Measurements from ENCODE around the gene CARD9. TPM values are rescaled to one million over a fixed set of nuclear protein-coding genes. Genes with fewer than 3 reads are reported as not detected.
"Not testable (repeated sequence)": the region's sequence is repeated elsewhere in the genome, so short reads cannot be mapped to it uniquely, and the experiment has no call there.

CARD9 gene
- total RNA-seq, 3 donors from 2014 or later (not counting 1 experiment from before 2014, with no cell fraction given): 1.6 to 4.2 (median 4.0) TPM

GRCh38 chr9:136410500-136411287 is 37.2 kb upstream of the CARD9 start, which contains the start of the genes ENTR1 and PMPCA:
Gene ENTR1 (minus strand): TSS chr9:136410614. CDS start chr9:136410397, 217 bp downstream.
Gene PMPCA (plus strand): TSS chr9:136410658. CDS start chr9:136410669, 11 bp downstream.
- WGBS (ENCODE audit: insufficient coverage): under 1% methylated on average over 83 of the region's 83 CpGs

GRCh38 chr9:136409557-136410455 is 36.3 kb upstream of the CARD9 start:
- TF ChIP-seq CTCF (IDR thresholded peaks at IDR 0.05): no peak
- ATAC-seq (peak; percentile 20 to 43 (median 22)), DNase-seq (peak in 1 of 2 donors; percentile 61)
- Mint-ChIP-seq H3K4me3 (peak overlapping the region; percentile 93), H3K4me1 (peaks cover 22 to 41% of the 10 kb centered on the region in 2 donors), H3K9me3 (no peaks in the 10 kb centered on the region), H3K27me3 (ENCODE audit: low read depth in 2 of 2) (no peaks in the 10 kb centered on the region), H3K36me3 (no peaks in the 10 kb centered on the region), H3K27ac (peak overlapping the region; percentile 88 to 92)
- peak overlapping the region; percentile 59 for H3K27ac ChIP-seq (ENCODE audit: low read length)
- peaks cover 37% of the 10 kb centered on the region for H3K36me3 ChIP-seq (ENCODE audit: control insufficient read depth, insufficient read depth, low read length)
- intact Hi-C loops (cut with micrococcal nuclease): loop anchor here (1.0 to 10.0 kb wide), 2 partner anchors 10 to 95 kb away; partner anchors contain the start of gene SNAPC4
- peak overlapping the region; percentile 64 for H3K4me3 ChIP-seq (ENCODE audit: low read length)
- H3K9me3 ChIP-seq (ENCODE audit: control insufficient read depth, insufficient read depth, low read length): no peaks in the 10 kb centered on the region
- no peaks in the 10 kb centered on the region for H3K27me3 ChIP-seq (ENCODE audit: control insufficient read depth, insufficient read depth, low read length)
- peaks cover 43% of the 10 kb centered on the region for H3K4me1 ChIP-seq (ENCODE audit: control insufficient read depth, insufficient read depth, low read length)
- 10% methylated on average over 71 of the region's 71 CpGs for WGBS (ENCODE audit: insufficient coverage)

More at GRCh38 chr9:136410500-136411287, 37.2 kb upstream of the CARD9 start, which contains the start of the genes ENTR1 and PMPCA:
- ATAC-seq: peak; percentile 92 to 94 (median 93)
- Histone ChIP-seq H3K4me1 (ENCODE audit: control insufficient read depth, insufficient read depth, low read length) (peaks cover 34% of the 10 kb centered on the region), H3K27ac (ENCODE audit: low read length) (peak within 1 kb of the TSS; percentile 90), H3K4me3 (ENCODE audit: low read length) (peak within 1 kb of the TSS; percentile 95), H3K36me3 (ENCODE audit: control insufficient read depth, insufficient read depth, low read length) (peaks cover 32% of the 10 kb centered on the region), H3K27me3 (ENCODE audit: control insufficient read depth, insufficient read depth, low read length) (no peaks in the 10 kb centered on the region), H3K9me3 (ENCODE audit: control insufficient read depth, insufficient read depth, low read length) (no peaks in the 10 kb centered on the region)
- intact Hi-C loops (cut with micrococcal nuclease): loop anchor here (1.0 kb wide), 1 partner anchor 10 kb away; the partner anchor contains the start of gene SNAPC4
- no peaks in the 10 kb centered on the region for H3K36me3 Mint-ChIP-seq
- peak within 1 kb of the TSS; percentile 88 to 92 for H3K27ac Mint-ChIP-seq
- peaks cover 20 to 38% of the 10 kb centered on the region in 2 donors for H3K4me1 Mint-ChIP-seq
- peak; percentile 95 to 97 for DNase-seq
- no peaks in the 10 kb centered on the region for H3K9me3 Mint-ChIP-seq
- peak within 1 kb of the TSS; percentile 93 for H3K4me3 Mint-ChIP-seq
- TF ChIP-seq CTCF (IDR thresholded peaks at IDR 0.05): no peak
- H3K27me3 Mint-ChIP-seq (ENCODE audit: low read depth in 2 of 2): no peaks in the 10 kb centered on the region

- TF ChIP-seq CTCF (IDR thresholded peaks at IDR 0.05): no peak
- WGBS (ENCODE audit: insufficient coverage): 84% methylated on average over 7 of the region's 7 CpGs
- Mint-ChIP-seq H3K36me3 (no peaks in the 10 kb centered on the region), H3K27ac (no peak overlapping the region), H3K4me1 (peaks cover 31 to 42% of the 10 kb centered on the region in 2 donors), H3K9me3 (no peaks in the 10 kb centered on the region), H3K27me3 (ENCODE audit: low read depth in 2 of 2) (no peaks in the 10 kb centered on the region), H3K4me3 (peak overlapping the region; percentile 42)
- no peak for DNase-seq
- no peak for ATAC-seq
- H3K9me3 ChIP-seq (ENCODE audit: control insufficient read depth, insufficient read depth, low read length): no peaks in the 10 kb centered on the region
- H3K27me3 ChIP-seq (ENCODE audit: control insufficient read depth, insufficient read depth, low read length): no peaks in the 10 kb centered on the region
- H3K27ac ChIP-seq (ENCODE audit: low read length): no peak overlapping the region
- intact Hi-C loops (cut with micrococcal nuclease): loop anchor here (10.0 kb wide), 1 partner anchor 93 kb away; no protein-coding TSS in a partner anchor
- H3K4me3 ChIP-seq (ENCODE audit: low read length): no peak overlapping the region
- H3K4me1 ChIP-seq (ENCODE audit: control insufficient read depth, insufficient read depth, low read length): peaks cover 61% of the 10 kb centered on the region
- H3K36me3 ChIP-seq (ENCODE audit: control insufficient read depth, insufficient read depth, low read length): peaks cover 20% of the 10 kb centered on the region
These were observed 34.4 kb upstream of the CARD9 start for GRCh38 chr9:136407911-136408310.

GRCh38 chr9:136407061-136407460 is 33.6 kb upstream of the CARD9 start:
- Mint-ChIP-seq H3K4me3 (peak overlapping the region; percentile 25), H3K4me1 (peaks cover 31 to 42% of the 10 kb centered on the region in 2 donors)
- not testable (repeated sequence) for H3K27ac Mint-ChIP-seq; H3K27ac ChIP-seq (ENCODE audit: low read length); H3K9me3 ChIP-seq (ENCODE audit: control insufficient read depth, insufficient read depth, low read length); H3K4me3 ChIP-seq (ENCODE audit: low read length); H3K9me3 Mint-ChIP-seq; ATAC-seq; H3K27me3 Mint-ChIP-seq (ENCODE audit: low read depth in 2 of 2); H3K27me3 ChIP-seq (ENCODE audit: control insufficient read depth, insufficient read depth, low read length); H3K36me3 Mint-ChIP-seq; DNase-seq
- peaks cover 22% of the 10 kb centered on the region for H3K36me3 ChIP-seq (ENCODE audit: control insufficient read depth, insufficient read depth, low read length)
- intact Hi-C loops (cut with micrococcal nuclease): loop anchor here (10.0 kb wide), 1 partner anchor 92 kb away; no protein-coding TSS in a partner anchor
- H3K4me1 ChIP-seq (ENCODE audit: control insufficient read depth, insufficient read depth, low read length): peaks cover 67% of the 10 kb centered on the region
- WGBS (ENCODE audit: insufficient coverage): 98% methylated on average over 26 of the region's 28 CpGs

GRCh38 chr9:136405904-136406303 is 32.4 kb upstream of the CARD9 start:
- not testable (repeated sequence) for H3K9me3 Mint-ChIP-seq; H3K27ac ChIP-seq (ENCODE audit: low read length); H3K27me3 Mint-ChIP-seq (ENCODE audit: low read depth in 2 of 2); ATAC-seq; DNase-seq; H3K27ac Mint-ChIP-seq; H3K27me3 ChIP-seq (ENCODE audit: control insufficient read depth, insufficient read depth, low read length); H3K4me3 Mint-ChIP-seq; H3K4me3 ChIP-seq (ENCODE audit: low read length); H3K9me3 ChIP-seq (ENCODE audit: control insufficient read depth, insufficient read depth, low read length); H3K36me3 Mint-ChIP-seq
- intact Hi-C loops (cut with micrococcal nuclease): loop anchor here (10.0 kb wide), 1 partner anchor 91 kb away; no protein-coding TSS in a partner anchor
- peaks cover 23 to 37% of the 10 kb centered on the region in 2 donors for H3K4me1 Mint-ChIP-seq
- peaks cover 57% of the 10 kb centered on the region for H3K4me1 ChIP-seq (ENCODE audit: control insufficient read depth, insufficient read depth, low read length)
- peaks cover 23% of the 10 kb centered on the region for H3K36me3 ChIP-seq (ENCODE audit: control insufficient read depth, insufficient read depth, low read length)
- WGBS (ENCODE audit: insufficient coverage): 87% methylated on average over 10 of the region's 10 CpGs
